Cardiac muscle cell (in vitro differentiated cells and primary cell): ENCODE measurements around the gene GREB1. TPM values are rescaled to one million over a fixed set of nuclear protein-coding genes. Genes with fewer than 3 reads are reported as not detected.

Experiments used
- DNase-seq, 2 donors: peaks; one replicate each; pipeline versions ENCODE4 v3.0.0 to v3.0.0-alpha.2; 2010 to 2017; ENCODE audit warnings: low read depth in 1 of 2, low spot score in 1 of 2
- H3K27ac ChIP-seq: fragments of 200-600 bp; sonication (generic); 2 replicates; pipeline ENCODE4 v1.5.1; 2016
- H3K27me3 ChIP-seq: fragments of 200-600 bp; sonication (generic); 2 replicates; pipeline ENCODE4 v1.6.0; 2016; ENCODE audit warnings: control low read depth
- H3K36me3 ChIP-seq: fragments of 200-600 bp; sonication (generic); 2 replicates; pipeline ENCODE4 v1.5.1; 2016; ENCODE audit warnings: control low read depth
- H3K4me1 ChIP-seq: fragments of 200-600 bp; sonication (generic); 2 replicates; pipeline ENCODE4 v1.8.1; 2017; ENCODE audit warnings: low read depth, mild to moderate bottlenecking, mixed run types
- H3K4me3 ChIP-seq: fragments of 200-600 bp; sonication (generic); 2 replicates; pipeline ENCODE4 v1.5.1; 2016; ENCODE audit warnings: mild to moderate bottlenecking
- H3K9me3 ChIP-seq: fragments of 200-600 bp; sonication (generic); 2 replicates; pipeline ENCODE4 v1.5.1; 2017; ENCODE audit warnings: low read depth, mild to moderate bottlenecking, control low read depth
- polyA plus RNA-seq: library from polyadenylated mRNA; unstranded; fragments of >200 nt; fragmentation: Nextera tagmentation; extraction: Ambion mirVana; gene quantifications from 2 replicates; pipeline ENCODE4 v1.2.1, GENCODE V29; 2016
- total RNA-seq: library from RNA; depleted of rRNA; stranded (reverse); fragments of >200 nt; gene quantifications from 2 replicates; pipeline ENCODE4 v1.2.3, GENCODE V29; 2016
- TF ChIP-seq, protein P1 (sequence below): IDR thresholded peaks from 2 replicates; pipeline ENCODE4 v1.5.1; 2012; ENCODE audit warnings: low read depth, mild to moderate bottlenecking, low read length

The GREB1 gene
- total and polyA plus RNA-seq, 2 experiments from 2014 or later: 27.1 to 50.5 TPM

DNA sequence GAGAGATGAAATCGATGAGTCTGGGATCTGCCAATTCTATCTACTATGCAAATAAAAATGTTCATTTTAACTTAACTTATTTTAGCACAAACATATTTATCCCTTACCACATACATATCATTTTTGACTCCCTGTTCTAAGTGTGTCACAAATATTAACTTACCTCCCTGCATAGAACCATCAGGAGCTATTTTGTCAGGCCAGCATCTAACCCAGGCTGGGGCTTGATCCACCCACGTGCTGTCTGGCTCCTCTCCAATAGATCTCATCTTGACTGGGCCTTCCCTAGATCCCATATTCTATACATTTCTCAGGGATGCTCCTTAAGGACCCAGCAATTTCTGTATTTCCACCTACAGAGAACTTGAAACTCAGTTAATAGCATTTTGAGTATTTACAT lies 115.2 kb downstream of the GREB1 start:
- peaks cover 2% of the 10 kb centered on the region for H3K36me3 ChIP-seq
- no peaks in the 10 kb centered on the region for H3K4me1 ChIP-seq
- no peaks in the 10 kb centered on the region for H3K9me3 ChIP-seq
- no peak overlapping the region for H3K4me3 ChIP-seq
- TF ChIP-seq, protein P1, sequence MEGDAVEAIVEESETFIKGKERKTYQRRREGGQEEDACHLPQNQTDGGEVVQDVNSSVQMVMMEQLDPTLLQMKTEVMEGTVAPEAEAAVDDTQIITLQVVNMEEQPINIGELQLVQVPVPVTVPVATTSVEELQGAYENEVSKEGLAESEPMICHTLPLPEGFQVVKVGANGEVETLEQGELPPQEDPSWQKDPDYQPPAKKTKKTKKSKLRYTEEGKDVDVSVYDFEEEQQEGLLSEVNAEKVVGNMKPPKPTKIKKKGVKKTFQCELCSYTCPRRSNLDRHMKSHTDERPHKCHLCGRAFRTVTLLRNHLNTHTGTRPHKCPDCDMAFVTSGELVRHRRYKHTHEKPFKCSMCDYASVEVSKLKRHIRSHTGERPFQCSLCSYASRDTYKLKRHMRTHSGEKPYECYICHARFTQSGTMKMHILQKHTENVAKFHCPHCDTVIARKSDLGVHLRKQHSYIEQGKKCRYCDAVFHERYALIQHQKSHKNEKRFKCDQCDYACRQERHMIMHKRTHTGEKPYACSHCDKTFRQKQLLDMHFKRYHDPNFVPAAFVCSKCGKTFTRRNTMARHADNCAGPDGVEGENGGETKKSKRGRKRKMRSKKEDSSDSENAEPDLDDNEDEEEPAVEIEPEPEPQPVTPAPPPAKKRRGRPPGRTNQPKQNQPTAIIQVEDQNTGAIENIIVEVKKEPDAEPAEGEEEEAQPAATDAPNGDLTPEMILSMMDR: no peak
- DNase-seq: no peak
- no peaks in the 10 kb centered on the region for H3K27me3 ChIP-seq
- no peak overlapping the region for H3K27ac ChIP-seq

DNA sequence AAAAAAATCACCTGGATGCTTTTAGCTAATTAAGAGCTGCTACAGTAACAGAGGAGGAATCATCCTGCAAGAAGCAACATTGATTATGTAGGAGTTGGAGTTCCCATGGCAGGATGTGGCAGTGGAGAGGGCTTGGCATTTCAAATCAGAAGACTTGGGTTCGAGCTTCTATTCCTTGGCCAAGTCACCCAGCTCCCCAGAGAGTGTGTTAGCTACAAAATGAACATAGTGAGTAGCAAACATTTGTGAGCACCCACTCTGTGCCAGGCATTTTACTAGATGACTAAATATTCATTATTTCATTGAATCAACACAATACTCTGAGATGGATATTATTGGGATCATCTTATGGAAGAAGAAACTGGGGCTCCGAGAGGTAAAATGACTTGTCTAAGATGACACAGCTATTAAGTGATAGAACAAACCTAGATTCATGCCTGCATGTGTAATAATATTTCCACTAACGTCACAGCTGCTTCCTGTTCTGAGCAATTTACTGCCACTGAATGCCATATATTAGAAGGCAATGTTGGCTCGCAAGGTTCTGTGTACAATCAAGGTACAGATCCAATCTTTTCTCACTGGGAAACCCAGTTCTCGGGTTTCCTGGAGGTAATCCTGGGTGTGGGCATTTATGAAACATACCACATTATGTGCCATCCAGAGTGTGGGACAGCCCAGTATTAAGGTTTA lies 118.2 kb downstream of the GREB1 start:
- H3K9me3 ChIP-seq: no peaks in the 10 kb centered on the region
- no peaks in the 10 kb centered on the region for H3K27me3 ChIP-seq
- H3K27ac ChIP-seq: no peak overlapping the region
- DNase-seq: no peak
- TF ChIP-seq, protein P1: no peak
- H3K4me3 ChIP-seq: no peak overlapping the region
- no peaks in the 10 kb centered on the region for H3K4me1 ChIP-seq
- no peaks in the 10 kb centered on the region for H3K36me3 ChIP-seq

DNA sequence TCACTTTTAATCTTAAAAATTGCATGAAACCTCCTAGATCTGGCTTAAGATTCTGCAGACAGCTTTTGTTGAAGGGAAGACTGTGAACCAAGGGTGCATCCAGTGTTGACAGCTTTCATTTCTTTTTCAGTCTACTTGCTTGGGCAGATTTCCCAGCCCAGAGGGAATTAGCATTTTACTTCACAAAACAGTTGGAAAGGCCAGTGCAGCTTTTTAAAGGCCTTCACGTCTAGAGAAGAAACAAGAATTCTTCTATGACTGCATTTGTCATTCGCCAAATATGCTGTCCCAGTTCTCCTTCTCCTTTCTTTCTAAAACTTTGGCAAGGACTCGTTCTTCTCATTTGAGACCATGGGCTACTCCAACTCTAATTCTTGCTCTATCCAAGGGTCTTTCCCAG lies 118.7 kb downstream of the GREB1 start:
- no peaks in the 10 kb centered on the region for H3K27me3 ChIP-seq
- H3K27ac ChIP-seq: no peak overlapping the region
- H3K9me3 ChIP-seq: no peaks in the 10 kb centered on the region
- H3K4me3 ChIP-seq: no peak overlapping the region
- TF ChIP-seq, protein P1: no peak
- no peaks in the 10 kb centered on the region for H3K36me3 ChIP-seq
- no peak for DNase-seq
- H3K4me1 ChIP-seq: no peaks in the 10 kb centered on the region

- Histone ChIP-seq H3K4me1 (no peaks in the 10 kb centered on the region), H3K4me3 (no peak overlapping the region), H3K27me3 (no peaks in the 10 kb centered on the region), H3K9me3 (no peaks in the 10 kb centered on the region), H3K36me3 (no peaks in the 10 kb centered on the region), H3K27ac (no peak overlapping the region)
- TF ChIP-seq, protein P1: no peak
- DNase-seq: no peak
Observed at GRCh38 chr2:11655495-11655894, 121.7 kb downstream of the GREB1 start.

- Histone ChIP-seq H3K36me3 (no peaks in the 10 kb centered on the region), H3K4me1 (no peaks in the 10 kb centered on the region), H3K27me3 (no peaks in the 10 kb centered on the region), H3K9me3 (no peaks in the 10 kb centered on the region), H3K27ac (no peak overlapping the region), H3K4me3 (no peak overlapping the region)
- TF ChIP-seq, protein P1: no peak
- DNase-seq: no peak
Observed at GRCh38 chr2:11656252-11656651, 122.4 kb downstream of the GREB1 start.

GRCh38 chr2:11656671-11657101 lies 122.8 kb downstream of the GREB1 start:
- no peak for DNase-seq
- Histone ChIP-seq H3K27me3 (no peaks in the 10 kb centered on the region), H3K9me3 (no peaks in the 10 kb centered on the region), H3K4me1 (no peaks in the 10 kb centered on the region), H3K36me3 (no peaks in the 10 kb centered on the region), H3K27ac (no peak overlapping the region), H3K4me3 (no peak overlapping the region)
- TF ChIP-seq, protein P1: no peak
